Activated B cell treated with CpG ODN at 0.5 μM for 24 hours (primary cell): Measurements from ENCODE around the gene EVC. TPM values are rescaled to one million over a fixed set of nuclear protein-coding genes. Genes with fewer than 3 reads are reported as not detected.
"Not testable (repeated sequence)": the region's sequence is repeated elsewhere in the genome, so short reads cannot be mapped to it uniquely, and the experiment has no call there.

ENCODE experiments used
- ATAC-seq: fragments of 200-7000 bp; cut with Tn5 transposase; one replicate; pipeline ENCODE4 v1.10.0; 2021; ENCODE audit warnings: low read depth, mild to moderate bottlenecking, moderate library complexity
- CTCF ChIA-PET: fragments of 350-600 bp; sonication (Branson Sonifier 250); formaldehyde crosslinking; loops from one replicate; lab custom pipeline; 2021; ENCODE audit warnings: antibody characterized with exemption; lab: Charles Lee
- POLR2A ChIA-PET: fragments of 350-600 bp; sonication (Branson Sonifier 250); formaldehyde crosslinking; loops from one replicate; lab custom pipeline; 2021; ENCODE audit warnings: antibody characterized with exemption; lab: Charles Lee
- DNase-seq: peaks from one replicate; pipeline ENCODE4 v3.0.0; 2022
- H3K27ac Mint-ChIP-seq: one replicate; pipeline ENCODE4 v1.8.0; 2020; ENCODE audit warnings: mixed read lengths
- H3K27me3 Mint-ChIP-seq: one replicate; pipeline ENCODE4 v1.8.0; 2021; ENCODE audit warnings: mixed read lengths
- H3K36me3 Mint-ChIP-seq: one replicate; pipeline ENCODE4 v1.8.0; 2021; ENCODE audit warnings: low read depth, mixed read lengths
- H3K4me1 Mint-ChIP-seq: one replicate; pipeline ENCODE4 v1.8.0; 2021; ENCODE audit warnings: mixed read lengths
- H3K4me3 Mint-ChIP-seq: one replicate; pipeline ENCODE4 v1.8.0; 2020; ENCODE audit warnings: mild to moderate bottlenecking, mixed read lengths
- H3K9me3 Mint-ChIP-seq: one replicate; pipeline ENCODE4 v1.8.0; 2020; ENCODE audit warnings: mixed read lengths
- CTCF ChIP-seq: fragments of 200-600 bp; IDR thresholded peaks from one replicate; pipeline ENCODE4 v1.8.0; 2022; ENCODE audit warnings: antibody characterized with exemption, mild to moderate bottlenecking
- intact Hi-C: fragments of 100-400 bp; cut with micrococcal nuclease; formaldehyde crosslinking; loops from one replicate; pipeline ENCODE4 v1.15.1; 2024
- total RNA-seq: library from RNA; stranded (reverse); gene quantifications from 2 replicates; pipeline ENCODE4 v1.2.3, GENCODE V29; 2022

EVC gene
- total RNA-seq, 1 donor from 2014 or later = 0.16 TPM

- DNase-seq (no peak), ATAC-seq (no peak)
- no peaks in the 10 kb centered on the region for H3K9me3 Mint-ChIP-seq
- H3K4me3 Mint-ChIP-seq = no peak overlapping the region
- intact Hi-C loops = no loop called here
- no peak overlapping the region for H3K27ac Mint-ChIP-seq
- ChIA-PET POLR2A (no interaction called here), CTCF (no interaction called here)
- H3K4me1 Mint-ChIP-seq = peaks cover 10% of the 10 kb centered on the region
- no peak for TF ChIP-seq CTCF
- H3K36me3 Mint-ChIP-seq = no peaks in the 10 kb centered on the region
- H3K27me3 Mint-ChIP-seq = peaks cover 2% of the 10 kb centered on the region
Measured at GRCh38 chr4:5826437-5827107, 115.6 kb downstream of the EVC start.

GRCh38 chr4:5827108-5828004 is 116.4 kb downstream of the EVC start:
- ChIA-PET POLR2A (no interaction called here), CTCF (no interaction called here)
- Mint-ChIP-seq H3K4me3 (no peak overlapping the region), H3K27ac (no peak overlapping the region), H3K27me3 (peaks cover 2% of the 10 kb centered on the region), H3K36me3 (no peaks in the 10 kb centered on the region), H3K4me1 (peaks cover 9% of the 10 kb centered on the region), H3K9me3 (no peaks in the 10 kb centered on the region)
- DNase-seq (no peak), ATAC-seq (no peak)
- intact Hi-C loops = no loop called here
- no peak for TF ChIP-seq CTCF

GRCh38 chr4:5828005-5828391 is 117.0 kb downstream of the EVC start:
- H3K4me1 Mint-ChIP-seq = peaks cover 2% of the 10 kb centered on the region
- H3K27me3 Mint-ChIP-seq = peaks cover 2% of the 10 kb centered on the region
- no peak for DNase-seq
- H3K36me3 Mint-ChIP-seq = no peaks in the 10 kb centered on the region
- intact Hi-C loops = no loop called here
- H3K9me3 Mint-ChIP-seq = no peaks in the 10 kb centered on the region
- ChIA-PET POLR2A (no interaction called here), CTCF (no interaction called here)
- no peak for TF ChIP-seq CTCF
- no peak overlapping the region for H3K27ac Mint-ChIP-seq
- H3K4me3 Mint-ChIP-seq = no peak overlapping the region
- no peak for ATAC-seq

GRCh38 chr4:5836943-5837342 is 125.9 kb downstream of the EVC start:
- no peaks in the 10 kb centered on the region for H3K4me1 Mint-ChIP-seq
- intact Hi-C loops = no loop called here
- DNase-seq (no peak), ATAC-seq (no peak)
- CTCF ChIA-PET = no interaction called here
- no peak for TF ChIP-seq CTCF
- no peaks in the 10 kb centered on the region for H3K36me3 Mint-ChIP-seq
- H3K4me3 Mint-ChIP-seq = no peak overlapping the region
- no peaks in the 10 kb centered on the region for H3K9me3 Mint-ChIP-seq
- H3K27me3 Mint-ChIP-seq = no peaks in the 10 kb centered on the region
- POLR2A ChIA-PET = no interaction called here
- H3K27ac Mint-ChIP-seq = no peak overlapping the region

GRCh38 chr4:5837483-5837882 is 126.5 kb downstream of the EVC start:
- H3K36me3 Mint-ChIP-seq, DNase-seq, intact Hi-C loops, H3K9me3 Mint-ChIP-seq, ATAC-seq, H3K27me3 Mint-ChIP-seq, POLR2A ChIA-PET, H3K4me3 Mint-ChIP-seq, H3K4me1 Mint-ChIP-seq, CTCF ChIA-PET, H3K27ac Mint-ChIP-seq: not testable (repeated sequence)
